Thyroid gland (tissue), 4 donors: ENCODE measurements around the gene ZNF513.

ENCODE experiments used
- POLR2A ChIP-seq, 2 donors: fragments of 450-650 bp; IDR thresholded peaks; one replicate each; pipeline ENCODE4 v1.6.1; 2017; ENCODE audit warnings: antibody characterized with exemption in 2 of 2, mild to moderate bottlenecking in 2 of 2, moderate library complexity in 1 of 2
- TF ChIP-seq, protein P1 (sequence below), 6 experiments: fragments of 200-600 bp in 3 of 6; fragments of 450-650 bp in 3 of 6; sonication (generic) in 3 of 6; IDR thresholded peaks; one replicate each; pipeline ENCODE4 v1.5.1; 2016 to 2019; ENCODE audit warnings: antibody characterized with exemption in 6 of 6, mild to moderate bottlenecking in 2 of 6, inconsistent platforms in 1 of 6, moderate library complexity in 1 of 6

DNA sequence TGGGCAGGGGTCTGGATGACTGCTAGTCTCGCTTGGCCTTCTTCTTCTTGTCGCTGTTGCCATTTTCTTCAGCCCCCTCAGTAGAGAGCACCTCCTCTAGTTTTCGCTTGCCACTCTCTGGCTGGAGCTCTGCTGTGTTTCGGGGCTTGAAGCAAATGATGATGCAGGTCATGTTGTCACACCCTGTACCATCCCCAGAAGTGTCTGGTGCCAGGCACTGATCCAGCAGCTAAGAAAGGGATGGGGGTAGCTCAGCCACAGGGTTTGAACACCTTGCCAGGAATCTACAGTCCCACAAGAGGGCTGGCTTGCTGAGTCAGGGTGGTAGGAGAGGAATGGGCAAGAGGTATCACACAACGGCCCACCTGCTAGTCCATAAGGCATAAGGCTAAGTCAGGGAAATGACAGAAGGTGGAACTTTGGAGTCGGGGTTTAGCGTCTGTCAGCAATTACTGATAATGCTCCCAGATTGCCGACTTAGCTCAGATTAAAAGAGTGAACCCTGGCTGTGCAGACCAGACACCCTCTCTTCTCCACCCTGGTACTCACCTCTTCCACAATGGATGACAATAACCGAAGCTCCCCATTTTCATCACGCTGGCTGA lies 1.1 kb upstream of the ZNF513 start:
- TF ChIP-seq, protein P1, sequence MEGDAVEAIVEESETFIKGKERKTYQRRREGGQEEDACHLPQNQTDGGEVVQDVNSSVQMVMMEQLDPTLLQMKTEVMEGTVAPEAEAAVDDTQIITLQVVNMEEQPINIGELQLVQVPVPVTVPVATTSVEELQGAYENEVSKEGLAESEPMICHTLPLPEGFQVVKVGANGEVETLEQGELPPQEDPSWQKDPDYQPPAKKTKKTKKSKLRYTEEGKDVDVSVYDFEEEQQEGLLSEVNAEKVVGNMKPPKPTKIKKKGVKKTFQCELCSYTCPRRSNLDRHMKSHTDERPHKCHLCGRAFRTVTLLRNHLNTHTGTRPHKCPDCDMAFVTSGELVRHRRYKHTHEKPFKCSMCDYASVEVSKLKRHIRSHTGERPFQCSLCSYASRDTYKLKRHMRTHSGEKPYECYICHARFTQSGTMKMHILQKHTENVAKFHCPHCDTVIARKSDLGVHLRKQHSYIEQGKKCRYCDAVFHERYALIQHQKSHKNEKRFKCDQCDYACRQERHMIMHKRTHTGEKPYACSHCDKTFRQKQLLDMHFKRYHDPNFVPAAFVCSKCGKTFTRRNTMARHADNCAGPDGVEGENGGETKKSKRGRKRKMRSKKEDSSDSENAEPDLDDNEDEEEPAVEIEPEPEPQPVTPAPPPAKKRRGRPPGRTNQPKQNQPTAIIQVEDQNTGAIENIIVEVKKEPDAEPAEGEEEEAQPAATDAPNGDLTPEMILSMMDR (IDR thresholded peaks at IDR 0.05) = no peak
- no peak for TF ChIP-seq POLR2A (IDR thresholded peaks at IDR 0.05)
